ENCODE results near the gene IGSF23.

- TF ChIP-seq CTCF (IDR thresholded peaks at IDR 0.05) (no peak), POLR2A (IDR thresholded peaks at IDR 0.05) (no peak)
These were observed 35.4 kb downstream of the IGSF23 start for GRCh38 chr19:44648631-44649251.

Data from adrenal gland (tissue), 5 donors.